ENCODE data around the gene SDK1. TPM values are rescaled to one million over a fixed set of nuclear protein-coding genes. Genes with fewer than 3 reads are reported as not detected.

Gene SDK1
- total RNA-seq, 1 experiment from 2014 or later, result 7.1 TPM

GRCh38 chr7:3942816-3943745 lies 642.0 kb downstream of the SDK1 start:
- no peak overlapping the region for H3K27ac Mint-ChIP-seq (ENCODE audit: unreplicated experiment)
- no peaks in the 10 kb centered on the region for H3K9me3 Mint-ChIP-seq (ENCODE audit: unreplicated experiment)
- intact Hi-C loops (cut with micrococcal nuclease; ENCODE audit: unreplicated experiment), result no loop called here
- H3K36me3 Mint-ChIP-seq (ENCODE audit: insufficient read depth, unreplicated experiment), result no peaks in the 10 kb centered on the region
- H3K4me1 Mint-ChIP-seq (ENCODE audit: low read depth, unreplicated experiment), result no peaks in the 10 kb centered on the region
- ChIA-PET CTCF (no interaction called here), POLR2A (no interaction called here)
- no TSS peak for BruUV-seq (replicated peaks)
- H3K4me3 Mint-ChIP-seq (ENCODE audit: unreplicated experiment), result no peak overlapping the region
- H3K4me1 ChIP-seq, result no peaks in the 10 kb centered on the region
- no peaks in the 10 kb centered on the region for H3K27me3 ChIP-seq (replicated peaks; ENCODE audit: control insufficient read depth, insufficient read depth, low read length)
- no peaks in the 10 kb centered on the region for H3K9me3 ChIP-seq
- no peaks in the 10 kb centered on the region for H3K36me3 ChIP-seq (ENCODE audit: control insufficient read depth, insufficient read depth, low read length)
- TF ChIP-seq CTCF (IDR thresholded peaks at IDR 0.05; ENCODE audit: insufficient read depth in 1 of 2, low read depth in 1 of 2, low read length in 1 of 2, severe bottlenecking in 1 of 2, unreplicated experiment in 1 of 2), result no peak
- DNase-seq, result no peak
- no peak overlapping the region for H3K4me3 ChIP-seq (ENCODE audit: low read depth, low read length)
- H3K27me3 Mint-ChIP-seq (ENCODE audit: insufficient read depth, unreplicated experiment), result no peaks in the 10 kb centered on the region

GRCh38 chr7:3943779-3944520 lies 642.9 kb downstream of the SDK1 start:
- BruUV-seq (replicated peaks), result no TSS peak
- H3K4me1 Mint-ChIP-seq (ENCODE audit: low read depth, unreplicated experiment), result no peaks in the 10 kb centered on the region
- ChIA-PET CTCF (no interaction called here), POLR2A (no interaction called here)
- Histone ChIP-seq H3K4me3 (ENCODE audit: low read depth, low read length) (no peak overlapping the region), H3K36me3 (ENCODE audit: control insufficient read depth, insufficient read depth, low read length) (no peaks in the 10 kb centered on the region), H3K4me1 (no peaks in the 10 kb centered on the region), H3K27me3 (replicated peaks; ENCODE audit: control insufficient read depth, insufficient read depth, low read length) (no peaks in the 10 kb centered on the region), H3K9me3 (no peaks in the 10 kb centered on the region)
- no peaks in the 10 kb centered on the region for H3K36me3 Mint-ChIP-seq (ENCODE audit: insufficient read depth, unreplicated experiment)
- DNase-seq, result no peak
- intact Hi-C loops (cut with micrococcal nuclease; ENCODE audit: unreplicated experiment), result no loop called here
- no peaks in the 10 kb centered on the region for H3K27me3 Mint-ChIP-seq (ENCODE audit: insufficient read depth, unreplicated experiment)
- H3K4me3 Mint-ChIP-seq (ENCODE audit: unreplicated experiment), result no peak overlapping the region
- no peak for TF ChIP-seq CTCF (IDR thresholded peaks at IDR 0.05; ENCODE audit: insufficient read depth in 1 of 2, low read depth in 1 of 2, low read length in 1 of 2, severe bottlenecking in 1 of 2, unreplicated experiment in 1 of 2)
- no peaks in the 10 kb centered on the region for H3K9me3 Mint-ChIP-seq (ENCODE audit: unreplicated experiment)
- H3K27ac Mint-ChIP-seq (ENCODE audit: unreplicated experiment), result no peak overlapping the region

GRCh38 chr7:3949242-3949640 lies 648.2 kb downstream of the SDK1 start:
- no peaks in the 10 kb centered on the region for H3K36me3 ChIP-seq (ENCODE audit: control insufficient read depth, insufficient read depth, low read length)
- Mint-ChIP-seq H3K27me3 (ENCODE audit: insufficient read depth, unreplicated experiment) (no peaks in the 10 kb centered on the region), H3K9me3 (ENCODE audit: unreplicated experiment) (no peaks in the 10 kb centered on the region), H3K27ac (ENCODE audit: unreplicated experiment) (no peak overlapping the region), H3K36me3 (ENCODE audit: insufficient read depth, unreplicated experiment) (no peaks in the 10 kb centered on the region), H3K4me1 (ENCODE audit: low read depth, unreplicated experiment) (no peaks in the 10 kb centered on the region), H3K4me3 (ENCODE audit: unreplicated experiment) (no peak overlapping the region)
- ChIA-PET POLR2A (no interaction called here), CTCF (no interaction called here)
- H3K4me3 ChIP-seq (ENCODE audit: low read depth, low read length), result no peak overlapping the region
- intact Hi-C loops (cut with micrococcal nuclease; ENCODE audit: unreplicated experiment), result no loop called here
- no peak for DNase-seq
- H3K4me1 ChIP-seq, result no peaks in the 10 kb centered on the region
- BruUV-seq (replicated peaks), result no TSS peak
- H3K9me3 ChIP-seq, result no peaks in the 10 kb centered on the region
- no peaks in the 10 kb centered on the region for H3K27me3 ChIP-seq (replicated peaks; ENCODE audit: control insufficient read depth, insufficient read depth, low read length)
- no peak for TF ChIP-seq CTCF (IDR thresholded peaks at IDR 0.05; ENCODE audit: insufficient read depth in 1 of 2, low read depth in 1 of 2, low read length in 1 of 2, severe bottlenecking in 1 of 2, unreplicated experiment in 1 of 2)

Data from Caco-2 (cell line).